ENCODE results near the gene GPANK1. TPM values are rescaled to one million over a fixed set of nuclear protein-coding genes. Genes with fewer than 3 reads are reported as not detected.

Gene GPANK1
- total and polyA plus RNA-seq, 2 of the 13 experiments (the other 11 are each of a cell fraction or from before 2014, with no cell fraction given): 15.4 to 22.8 TPM

DNA sequence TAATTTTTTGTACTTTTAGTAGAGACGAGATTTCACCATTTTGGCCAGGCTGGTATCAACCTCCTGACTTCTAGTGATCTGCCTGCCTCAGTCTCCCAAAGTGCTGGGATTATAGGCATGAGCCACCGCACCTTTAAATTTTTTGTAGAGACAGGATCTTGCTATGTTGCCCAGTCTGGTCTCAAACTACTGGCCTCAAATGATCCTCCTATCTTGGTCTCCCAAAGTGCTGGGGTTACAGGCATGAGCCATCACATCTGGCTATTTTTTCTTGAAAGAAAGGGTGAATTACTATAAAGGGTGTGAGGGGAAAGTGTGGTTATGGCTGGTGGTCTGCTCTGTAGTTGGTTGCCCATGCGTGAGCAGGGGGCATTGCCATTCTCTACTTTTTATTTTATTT, 43.4 kb upstream of the GPANK1 start:
- no peak overlapping the region for H3K27ac ChIP-seq (ENCODE audit: extremely low read length, insufficient read depth, low read length)
- DNase-seq (ENCODE audit: low spot score) (no peak), ATAC-seq (no peak), FAIRE-seq (no peak)
- no peak overlapping the region for H3K4me3 ChIP-seq (replicated peaks in 1 of 3; ENCODE audit: insufficient read depth in 1 of 3, low read depth in 2 of 3, low read length in 3 of 3)
- H3K9me3 ChIP-seq (ENCODE audit: low read length): no peaks in the 10 kb centered on the region
- no TSS peak for BruUV-seq (replicated peaks)
- H2AFZ ChIP-seq (ENCODE audit: low read length): no peak overlapping the region
- ChIA-PET CTCF (ENCODE audit: low intra/inter-chr PET ratio, low total read pairs) (no interaction called here), POLR2A (interaction anchor here (1.2 kb wide), 1 partner anchor 237 kb away, joined by 3 read pairs; the partner anchor contains the start of gene CFB)
- H3K4me2 ChIP-seq (ENCODE audit: low read depth, low read length): no peak overlapping the region
- WGBS (ENCODE audit: low lambda C conversion rate): 85% methylated on average over 3 of the region's 3 CpGs
- in situ Hi-C loops (cut with HindIII; ENCODE audit: extremely low pct_ligation_motif_present, low pct_unique_long_range_greater_than_20kb): no loop called here
- no peaks in the 10 kb centered on the region for H3K36me3 ChIP-seq (replicated peaks in 1 of 2; ENCODE audit: control insufficient read depth in 1 of 2, insufficient read depth in 2 of 2, low read length in 2 of 2)
- H3K27me3 ChIP-seq (ENCODE audit: control insufficient read depth in 1 of 2, insufficient read depth in 2 of 2, low read length in 2 of 2): peaks cover 9 to 35% of the 10 kb centered on the region in 2 experiments; a peak in 3 of 5 replicates
- no peaks in the 10 kb centered on the region for H4K20me1 ChIP-seq (ENCODE audit: insufficient read depth, low read length)
- H3K79me2 ChIP-seq (ENCODE audit: insufficient read depth, low read length): no peaks in the 10 kb centered on the region
- H3K9ac ChIP-seq (ENCODE audit: insufficient read depth, low read depth, low read length): no peak overlapping the region
- intact Hi-C loops (cut with micrococcal nuclease; ENCODE audit: unreplicated experiment): no loop called here
- H3K4me1 ChIP-seq (ENCODE audit: insufficient read depth, low read length): peaks cover 18% of the 10 kb centered on the region
- TF ChIP-seq ZNF121 (CRISPR knock-in tag; IDR thresholded peaks at IDR 0.05) (peak; percentile 76), MXI1 (IDR thresholded peaks at IDR 0.05; ENCODE audit: borderline replicate concordance, low read depth, low read length) (no peak), HOXA3 (CRISPR knock-in tag; IDR thresholded peaks at IDR 0.05) (no peak)

DNA sequence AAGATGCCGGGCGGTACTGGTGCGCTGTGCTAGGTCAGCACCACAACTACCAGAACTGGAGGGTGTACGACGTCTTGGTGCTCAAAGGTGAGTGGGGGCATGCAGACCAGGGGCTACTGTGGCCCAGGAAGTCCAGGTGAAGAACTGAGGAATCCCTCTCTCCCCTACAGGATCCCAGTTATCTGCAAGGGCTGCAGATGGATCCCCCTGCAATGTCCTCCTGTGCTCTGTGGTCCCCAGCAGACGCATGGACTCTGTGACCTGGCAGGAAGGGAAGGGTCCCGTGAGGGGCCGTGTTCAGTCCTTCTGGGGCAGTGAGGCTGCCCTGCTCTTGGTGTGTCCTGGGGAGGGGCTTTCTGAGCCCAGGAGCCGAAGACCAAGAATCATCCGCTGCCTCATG, 42.9 kb upstream of the GPANK1 start:
- Histone ChIP-seq H3K4me3 (replicated peaks in 1 of 3; ENCODE audit: insufficient read depth in 1 of 3, low read depth in 2 of 3, low read length in 3 of 3) (no peak overlapping the region), H2AFZ (ENCODE audit: low read length) (no peak overlapping the region), H3K36me3 (replicated peaks in 1 of 2; ENCODE audit: control insufficient read depth in 1 of 2, insufficient read depth in 2 of 2, low read length in 2 of 2) (no peaks in the 10 kb centered on the region), H3K4me1 (ENCODE audit: insufficient read depth, low read length) (peaks cover 16% of the 10 kb centered on the region), H3K27me3 (ENCODE audit: control insufficient read depth in 1 of 2, insufficient read depth in 2 of 2, low read length in 2 of 2) (peaks cover 8 to 35% of the 10 kb centered on the region in 2 experiments; a peak in 3 of 5 replicates), H4K20me1 (ENCODE audit: insufficient read depth, low read length) (no peaks in the 10 kb centered on the region), H3K79me2 (ENCODE audit: insufficient read depth, low read length) (peaks cover 3% of the 10 kb centered on the region), H3K4me2 (ENCODE audit: low read depth, low read length) (no peak overlapping the region), H3K27ac (ENCODE audit: extremely low read length, insufficient read depth, low read length) (no peak overlapping the region), H3K9me3 (ENCODE audit: low read length) (no peaks in the 10 kb centered on the region), H3K9ac (ENCODE audit: insufficient read depth, low read depth, low read length) (no peak overlapping the region)
- DNase-seq (ENCODE audit: low spot score) (no peak), ATAC-seq (no peak), FAIRE-seq (no peak)
- 0 out of 2 replicates have a peak, but pooled peaks have one; percentile 70 for TF ChIP-seq DZIP1 (CRISPR knock-in tag; IDR thresholded peaks at IDR 0.05)
- TF ChIP-seq RFXANK (CRISPR knock-in tag; IDR thresholded peaks at IDR 0.05): no peak
- CTCF ChIA-PET (ENCODE audit: low intra/inter-chr PET ratio, low total read pairs): no interaction called here
- WGBS (ENCODE audit: low lambda C conversion rate): 53% methylated on average over 10 of the region's 10 CpGs
- POLR2A ChIA-PET: interaction anchor here (1.2 kb wide), 1 partner anchor 238 kb away, joined by 3 read pairs; the partner anchor contains the start of gene CFB
- intact Hi-C loops (cut with micrococcal nuclease; ENCODE audit: unreplicated experiment): no loop called here
- in situ Hi-C loops (cut with HindIII; ENCODE audit: extremely low pct_ligation_motif_present, low pct_unique_long_range_greater_than_20kb): no loop called here
- no TSS peak for BruUV-seq (replicated peaks)

All from HepG2 (cell line).